Activated CD4-positive, alpha-beta T cell treated with anti-CD3 and anti-CD28 coated beads, Interleukin-10, Interleukin-2, amounts not matched to agents 100 ng/mL and 50 ng/mL, durations not matched to agents 16 hours and 8 hours (primary cell): ENCODE results near the gene OPCML.

Experiments
- DNase-seq: peaks from one replicate; pipeline ENCODE4 v3.0.0-alpha.2; 2020

OPCML gene

DNA sequence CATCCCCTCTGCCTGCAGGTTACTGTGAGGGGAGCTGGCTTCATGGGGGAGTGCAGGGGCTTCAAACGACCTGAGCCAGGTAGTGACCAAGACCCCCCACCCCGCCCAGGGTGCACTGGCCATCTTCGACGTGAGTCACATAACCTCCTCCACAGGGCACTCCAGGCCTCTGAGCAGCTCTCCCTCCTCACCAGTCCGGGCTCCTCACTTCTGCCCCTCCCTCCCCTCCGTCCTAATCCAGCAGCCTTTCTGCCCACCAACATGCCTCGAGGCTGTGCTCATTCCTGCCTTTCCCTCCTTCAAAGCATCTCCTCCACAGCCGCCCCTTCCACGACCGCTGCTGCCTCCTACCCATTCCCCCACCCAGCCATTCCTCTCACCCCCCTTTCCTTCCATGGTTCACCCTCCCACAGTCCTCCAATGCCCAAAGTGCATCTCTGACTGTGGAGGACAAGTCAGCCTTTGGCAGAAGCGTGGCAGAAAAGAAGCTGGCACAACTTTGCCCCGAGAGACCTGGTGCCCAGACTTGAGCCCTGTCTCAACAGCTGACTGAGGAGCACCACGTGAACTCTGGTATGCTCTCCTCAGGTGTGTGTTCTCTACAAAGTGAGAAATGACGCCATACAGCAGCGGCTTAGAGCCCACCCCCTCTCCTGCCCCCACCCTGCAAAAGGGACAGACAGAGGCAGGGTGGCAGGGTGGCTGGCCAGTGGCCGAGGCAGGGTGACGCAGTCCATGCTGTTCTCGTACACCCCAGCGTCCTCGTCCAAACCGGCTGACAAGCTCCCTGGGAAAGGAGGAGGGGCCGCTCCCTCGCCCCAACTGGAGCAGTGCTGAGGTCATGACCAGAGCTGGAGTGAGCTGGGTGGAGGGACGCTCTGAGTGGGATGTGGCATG, 30.4 kb downstream of the OPCML start:
- DNase-seq: no peak

DNA sequence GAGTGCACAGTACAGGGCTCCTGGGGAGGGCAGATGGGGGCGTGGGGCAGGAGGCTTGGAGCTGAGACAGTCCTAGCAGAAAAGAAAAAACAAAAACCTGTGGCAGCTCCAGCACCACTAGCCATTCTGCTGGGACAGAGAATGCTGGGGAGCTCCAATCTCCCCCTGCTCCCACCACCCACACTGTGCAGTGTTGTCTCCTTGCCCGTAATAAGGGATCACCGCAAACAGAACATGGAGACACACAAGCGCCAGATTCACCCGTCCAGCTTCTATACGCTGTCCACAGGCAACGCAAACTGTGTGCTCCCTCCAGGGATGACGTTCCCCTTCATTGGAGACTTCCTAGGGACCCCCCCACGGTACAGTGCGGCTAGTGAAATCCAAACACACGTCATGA, 31.4 kb downstream of the OPCML start:
- DNase-seq: no peak

DNA sequence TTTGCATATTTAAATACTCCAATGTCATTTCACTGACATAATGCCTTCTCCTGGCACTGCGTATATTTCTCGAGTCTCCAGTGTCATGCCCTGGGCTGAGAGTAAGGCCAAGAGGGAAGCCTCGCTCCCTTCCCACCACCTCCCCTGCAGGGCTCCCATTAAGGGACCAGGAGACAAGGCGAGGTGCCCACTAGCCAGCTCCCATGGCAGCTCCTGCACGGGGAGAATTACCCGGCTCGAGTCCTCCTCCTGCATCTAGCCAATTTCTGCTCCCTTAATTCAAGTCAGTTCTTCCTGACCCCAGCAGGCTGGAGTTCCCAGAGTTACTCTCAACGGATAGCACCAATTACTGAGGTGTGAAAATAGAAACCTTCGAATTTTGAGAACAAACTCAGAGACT, 31.9 kb downstream of the OPCML start:
- no peak for DNase-seq

DNA sequence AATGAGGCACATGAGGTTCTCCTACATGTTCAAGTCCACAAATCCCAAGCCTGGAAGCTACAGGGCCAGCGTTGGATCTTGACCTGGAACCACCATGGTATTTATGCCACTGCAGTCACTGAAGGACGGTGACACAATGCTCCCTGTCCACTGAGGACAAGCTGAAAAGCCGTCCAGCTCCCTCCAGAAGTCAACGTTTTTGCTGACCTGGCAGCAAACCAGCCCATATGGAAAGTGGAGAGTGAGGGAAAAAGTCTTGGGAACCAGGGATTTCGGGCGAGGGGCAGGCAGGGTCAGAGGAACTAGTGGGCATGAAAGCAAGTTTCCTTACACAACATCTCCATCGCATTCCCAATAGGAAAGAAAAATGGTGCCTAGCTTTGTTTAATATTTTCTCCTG, 33.3 kb downstream of the OPCML start:
- DNase-seq: no peak

DNA sequence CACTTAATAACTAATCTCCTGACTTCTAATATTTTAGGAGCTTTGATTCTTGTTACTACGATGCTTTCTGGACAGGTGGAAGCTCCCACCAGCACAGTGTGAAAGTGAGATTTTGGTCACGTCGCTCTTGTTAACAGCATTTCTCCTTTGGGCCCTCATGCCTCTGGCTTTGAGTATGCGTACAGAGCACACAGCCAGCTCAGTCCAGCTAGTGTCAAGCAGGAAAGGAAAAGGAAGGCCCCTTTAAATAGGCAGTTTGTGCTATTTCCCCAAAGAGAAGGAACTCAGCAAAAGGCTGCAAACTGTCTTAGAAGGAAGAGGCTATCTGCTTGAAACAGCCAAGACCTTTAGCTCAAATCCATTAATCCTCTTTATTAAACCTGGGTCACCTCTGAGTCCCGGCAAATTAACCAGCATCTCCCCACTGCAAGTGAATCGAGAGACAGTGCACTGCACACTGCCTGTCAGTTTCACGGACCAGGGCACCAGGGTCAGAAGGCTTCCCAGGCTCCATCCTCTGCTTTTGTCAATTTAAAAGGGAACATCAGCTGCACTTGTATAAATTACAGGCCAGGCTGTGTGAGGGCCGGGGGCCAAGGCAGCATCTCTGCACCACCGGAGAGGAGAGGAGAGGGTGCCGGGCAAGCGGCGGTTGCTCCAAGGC, 34.7 kb downstream of the OPCML start:
- DNase-seq: no peak

DNA sequence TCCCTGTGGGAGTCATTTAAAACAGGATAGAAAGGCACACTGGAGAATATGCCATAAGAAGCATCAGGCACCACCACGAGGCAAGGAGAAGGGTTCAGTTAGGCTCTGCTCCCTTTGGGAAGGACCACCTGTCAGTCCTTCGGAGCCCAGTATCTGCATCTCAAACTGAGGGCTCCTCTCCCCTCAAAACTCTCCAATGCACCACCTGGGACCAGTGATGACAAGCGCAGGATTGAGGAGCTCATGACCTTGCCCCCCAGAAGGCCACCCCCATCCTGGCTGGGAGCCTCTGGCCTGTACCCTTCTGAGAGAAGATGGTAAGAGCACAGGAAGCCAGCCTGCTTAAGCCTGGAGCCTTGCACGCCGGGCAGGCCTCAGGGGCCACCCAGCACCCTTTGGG, 39.4 kb downstream of the OPCML start:
- DNase-seq: no peak

DNA sequence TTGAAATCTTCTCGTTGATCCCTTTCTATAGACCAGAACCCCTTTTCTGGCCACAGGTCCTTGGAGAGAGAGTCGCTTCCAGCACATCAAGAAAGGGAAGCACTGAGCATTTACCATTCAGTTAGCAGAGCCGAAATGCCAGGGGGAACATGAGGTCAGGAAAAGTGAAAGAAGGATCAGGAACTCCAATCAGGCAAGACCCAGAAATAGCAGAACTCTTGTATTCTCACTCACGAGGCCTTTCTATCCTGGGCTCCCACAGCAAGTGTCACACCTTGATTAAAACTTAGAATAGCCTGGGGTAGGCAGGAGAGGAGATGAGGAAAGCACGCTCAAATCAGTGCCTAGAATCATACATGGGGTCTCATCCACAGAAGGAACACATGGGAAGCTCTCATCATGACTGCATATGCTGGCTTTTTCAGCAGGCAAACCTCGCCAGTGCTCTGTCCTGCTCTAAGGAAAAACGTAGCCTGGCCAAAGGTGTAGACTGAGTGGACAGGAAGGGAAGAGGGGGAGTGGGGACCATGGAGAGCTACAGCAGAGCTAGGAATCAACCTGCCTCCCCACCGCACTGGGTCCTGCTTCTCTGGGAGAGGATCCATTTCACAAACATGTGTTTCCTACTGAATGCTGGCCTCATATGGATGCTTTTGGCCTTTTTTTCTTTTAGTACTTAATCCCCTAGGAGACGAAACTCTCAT, 40.5 kb downstream of the OPCML start:
- no peak for DNase-seq

DNA sequence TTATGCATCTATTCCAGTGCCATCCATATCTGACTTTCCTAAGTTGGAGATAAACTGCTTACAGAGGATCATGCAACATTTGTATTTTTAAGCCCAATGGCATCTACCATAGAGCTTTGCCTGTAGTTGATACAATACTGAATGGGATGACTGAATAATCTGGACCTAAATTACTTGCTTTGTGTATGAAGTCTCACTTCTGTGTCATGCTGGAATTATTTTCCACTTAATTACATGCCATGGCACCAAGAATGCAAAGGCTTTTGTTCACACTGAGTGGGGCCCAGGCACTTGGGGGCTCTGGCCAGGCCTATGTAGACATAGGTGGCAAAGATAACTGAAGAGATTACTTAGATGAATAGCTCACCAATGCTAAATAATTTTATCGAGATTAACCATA, 51.6 kb downstream of the OPCML start:
- DNase-seq: no peak

DNA sequence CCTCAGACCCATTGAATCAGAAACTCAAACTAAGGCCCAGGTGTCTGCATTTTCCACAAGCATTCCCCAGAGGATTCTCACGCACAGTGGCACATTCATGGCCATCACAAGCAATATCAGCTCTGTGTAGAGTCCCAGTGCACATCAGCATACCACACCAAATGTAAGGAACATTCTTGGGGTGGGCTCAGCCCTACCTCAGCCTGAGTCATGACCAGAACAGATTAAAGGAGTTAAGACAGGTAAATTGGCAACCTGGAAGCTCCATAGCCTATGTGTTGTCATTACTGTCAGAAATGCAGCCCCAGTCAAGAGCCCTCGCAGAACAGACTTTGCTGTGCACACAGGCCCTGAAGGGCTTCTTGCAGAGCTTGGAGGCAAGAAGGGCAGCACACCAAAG, 53.1 kb downstream of the OPCML start:
- DNase-seq: no peak

DNA sequence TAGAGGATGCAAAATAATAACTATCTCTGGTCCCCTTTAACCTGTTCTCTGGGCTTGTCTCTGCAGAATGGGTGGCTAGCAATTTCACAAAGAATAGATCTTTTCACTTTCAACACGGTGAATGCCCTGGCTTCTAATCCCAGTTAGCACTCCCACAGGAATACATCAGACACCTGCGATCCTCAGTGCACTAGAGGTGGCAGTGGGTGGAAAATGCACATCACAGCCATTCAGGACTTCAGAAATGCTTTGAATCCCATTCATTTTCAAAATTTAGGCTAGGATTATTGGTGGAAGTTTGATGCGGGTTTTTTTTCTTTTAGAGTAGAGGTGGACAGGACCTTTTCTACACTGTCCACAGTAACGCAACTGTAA, 55.1 kb downstream of the OPCML start:
- no peak for DNase-seq

DNA sequence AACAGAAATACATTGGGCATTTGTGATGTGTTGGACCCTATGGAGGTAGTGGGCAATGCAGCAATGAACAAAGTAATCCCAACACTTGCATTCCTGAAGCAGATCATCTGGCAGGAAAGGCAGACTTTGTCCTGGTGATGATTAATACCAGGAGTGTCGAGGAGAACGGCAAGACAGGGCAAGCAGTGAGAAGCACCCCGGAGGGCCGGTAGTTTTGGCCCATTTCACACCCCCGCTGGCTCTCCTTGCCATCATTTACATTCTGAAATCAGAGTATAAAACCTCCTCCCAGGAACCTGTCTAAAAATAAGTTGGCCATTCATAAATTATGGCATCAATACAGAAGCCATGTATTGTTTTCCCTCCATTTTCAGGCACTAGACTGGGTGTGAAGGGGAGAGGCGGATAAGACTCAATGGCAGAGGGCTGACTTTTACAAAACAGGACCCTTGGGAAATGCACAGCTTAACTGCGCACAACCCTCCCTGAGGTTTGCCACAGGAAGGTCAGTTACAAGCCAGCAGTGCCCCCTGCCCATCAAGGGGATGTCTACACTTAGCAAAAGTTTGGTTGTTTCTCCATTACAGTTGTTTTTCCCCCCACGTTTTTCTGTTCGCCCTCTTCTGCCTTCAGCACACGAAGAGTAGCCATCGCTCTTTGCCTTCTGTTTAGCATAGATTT, 55.6 kb downstream of the OPCML start:
- DNase-seq: no peak

DNA sequence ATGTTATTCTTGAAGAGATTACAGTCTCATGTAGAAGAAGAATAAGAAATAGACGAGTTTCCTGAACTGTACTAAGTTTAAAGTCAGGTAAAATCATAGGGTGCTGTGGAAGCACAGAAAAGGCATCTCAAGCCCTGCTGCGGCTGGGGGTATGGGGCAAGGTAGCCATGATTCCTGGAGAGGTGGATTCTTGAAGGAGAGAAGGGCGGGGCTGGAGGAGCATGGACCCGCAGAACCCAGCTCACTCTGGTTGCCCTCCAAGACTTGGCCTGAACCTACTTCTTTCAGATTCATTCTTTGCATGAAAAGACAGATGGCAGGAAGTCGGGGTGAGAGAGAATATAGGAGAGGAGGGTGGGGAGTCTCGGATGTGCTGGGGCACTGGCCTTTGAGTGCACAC, 57.8 kb downstream of the OPCML start:
- DNase-seq: no peak

DNA sequence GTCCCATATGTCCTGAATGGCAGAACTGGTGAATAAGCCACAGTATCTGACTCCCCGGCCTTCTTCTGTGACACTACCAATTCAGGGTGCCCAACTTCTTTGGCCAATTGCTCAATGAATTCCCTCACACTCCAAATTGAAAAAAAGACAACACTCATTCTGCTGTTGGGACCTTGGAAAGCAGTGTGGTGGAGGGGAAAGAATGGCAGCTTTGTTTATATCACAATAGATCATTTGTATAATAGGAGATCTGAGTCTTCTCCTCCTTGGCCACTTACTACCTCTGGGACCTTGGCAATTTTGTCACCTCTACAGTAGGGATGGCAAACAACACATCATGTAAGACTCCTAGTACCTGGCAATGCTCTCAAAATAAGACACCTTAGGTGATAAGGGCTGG, 64.6 kb downstream of the OPCML start:
- no peak for DNase-seq

DNA sequence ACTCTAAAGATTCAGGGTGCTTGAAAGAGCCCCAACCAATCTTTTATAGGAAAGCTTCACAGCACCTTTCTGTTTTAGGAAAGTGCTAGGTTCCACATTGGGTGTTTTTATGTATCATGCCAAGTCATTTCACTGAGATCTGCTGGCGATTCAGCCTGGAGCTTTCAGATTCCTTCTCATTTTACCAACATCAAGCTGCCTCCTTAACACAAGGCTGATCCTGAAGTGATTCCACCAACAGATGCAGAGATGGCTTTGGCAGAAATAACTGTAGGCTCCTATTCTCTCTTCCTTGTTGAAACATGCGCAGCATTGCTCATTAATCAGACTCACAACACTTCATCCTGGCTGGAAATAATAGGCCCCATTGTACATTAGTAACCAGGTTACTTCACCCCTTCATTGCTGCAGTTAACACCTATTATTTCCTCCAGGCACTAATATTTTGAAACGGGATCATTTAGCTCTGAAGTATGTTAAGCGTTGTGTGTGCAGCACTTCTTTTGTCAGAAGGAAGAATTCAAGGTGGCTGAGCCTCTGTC, 89.0 kb downstream of the OPCML start:
- DNase-seq: no peak

DNA sequence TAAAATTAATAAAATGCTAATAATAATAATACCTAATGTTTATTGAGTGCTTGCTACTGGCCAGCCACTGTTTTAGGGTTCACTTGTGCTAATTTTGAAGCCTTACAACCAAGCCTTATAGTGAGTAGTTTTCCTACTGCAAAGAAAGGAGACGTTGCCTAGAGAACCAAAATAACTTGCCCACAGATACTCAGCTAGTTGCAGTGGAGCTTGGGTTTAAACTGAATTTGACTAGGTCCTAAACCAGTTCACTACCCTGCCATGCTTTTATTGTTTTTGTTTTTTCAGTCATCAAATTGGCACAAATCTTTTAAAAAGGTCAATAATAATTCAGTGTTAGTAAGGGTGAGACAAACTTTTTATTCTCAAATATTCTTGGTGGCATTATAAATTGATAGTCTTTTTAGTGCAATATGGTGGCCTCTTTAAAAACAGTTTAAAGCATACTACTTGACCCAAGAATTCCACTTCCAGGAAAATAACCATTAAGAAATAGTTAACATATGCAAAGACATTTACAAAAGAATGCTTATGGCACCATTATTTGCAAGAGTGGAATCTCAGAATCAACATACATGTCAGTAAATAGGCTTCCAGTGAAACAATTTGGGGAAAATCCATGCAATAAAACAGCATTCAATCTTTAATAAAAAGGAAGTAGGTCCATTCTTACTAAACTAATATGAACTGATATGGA, 90.2 kb downstream of the OPCML start:
- DNase-seq: no peak

DNA sequence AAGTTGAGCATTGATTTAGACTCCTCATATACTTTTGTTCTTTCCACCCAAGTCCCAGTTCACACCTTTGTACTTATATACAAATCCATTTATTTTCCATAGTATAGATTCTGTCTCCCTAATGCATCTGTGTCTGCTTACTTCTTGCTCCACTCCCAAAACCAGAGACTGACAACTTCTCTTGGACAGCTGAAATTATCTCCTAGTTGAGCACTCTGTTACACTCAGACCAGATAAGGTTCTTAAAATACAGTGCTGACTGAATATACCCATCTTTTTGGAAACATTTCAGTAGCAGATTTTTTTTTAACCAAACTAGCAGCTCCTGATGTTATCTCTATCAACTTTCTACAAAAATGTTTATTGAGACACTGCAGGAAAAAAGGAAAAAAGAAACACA, 106.3 kb downstream of the OPCML start:
- DNase-seq: no peak

DNA sequence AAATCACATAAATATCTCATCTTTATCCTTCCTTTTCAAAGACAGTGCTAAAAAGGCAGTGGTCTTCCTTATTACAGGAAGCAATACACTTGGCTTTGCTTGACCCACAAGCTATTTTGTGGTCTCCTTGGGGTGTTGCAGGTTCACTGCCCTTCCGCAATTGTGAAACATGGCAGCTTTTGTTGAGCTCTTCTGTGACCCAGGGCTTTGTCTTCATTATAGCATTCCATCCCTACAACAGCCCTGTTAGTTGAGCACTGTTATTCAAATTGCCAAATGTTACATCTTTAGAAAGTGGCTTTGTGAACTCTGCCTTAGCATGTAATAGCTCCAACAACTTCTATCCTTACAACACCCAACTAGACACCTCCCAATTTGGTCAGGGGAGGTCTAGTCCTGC, 107.1 kb downstream of the OPCML start:
- DNase-seq: no peak

DNA sequence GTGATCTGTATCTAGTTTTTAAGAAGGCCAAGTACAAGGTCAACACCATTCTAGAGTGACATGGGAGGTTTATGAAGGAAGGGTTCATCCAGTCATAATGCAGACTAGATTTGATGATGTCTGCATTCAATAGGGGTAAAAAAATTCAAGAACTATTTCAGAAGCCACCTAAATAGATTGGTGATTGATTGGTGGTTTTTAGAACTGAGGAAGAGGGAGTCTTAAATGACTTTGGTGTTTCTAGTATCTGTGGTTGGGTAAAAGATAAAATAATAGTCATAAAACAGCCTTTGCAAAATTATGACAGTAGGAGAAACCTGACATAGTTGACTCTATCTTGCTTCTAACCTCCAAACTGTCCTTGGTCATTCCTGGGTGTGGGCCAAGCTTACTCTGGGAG, 114.1 kb downstream of the OPCML start:
- no peak for DNase-seq

DNA sequence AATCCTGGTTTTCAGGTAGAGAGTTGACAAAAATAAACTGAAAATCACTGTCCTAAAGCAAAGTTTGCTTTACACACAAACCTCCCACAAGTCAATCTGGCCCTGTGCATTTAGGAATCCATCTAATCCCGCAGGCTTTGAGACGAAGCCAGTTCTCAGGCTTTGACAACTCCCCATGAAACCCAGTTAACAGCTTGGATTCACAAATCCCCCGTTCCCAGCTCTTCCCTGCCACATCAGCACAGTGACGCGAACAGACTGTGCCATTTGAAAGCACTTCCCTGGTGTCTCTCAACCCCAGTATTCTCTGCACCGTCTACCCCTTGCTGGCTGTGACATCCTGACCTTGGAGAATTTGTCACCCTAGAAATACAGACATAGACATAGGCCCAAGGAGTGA, 117.8 kb downstream of the OPCML start:
- no peak for DNase-seq

DNA sequence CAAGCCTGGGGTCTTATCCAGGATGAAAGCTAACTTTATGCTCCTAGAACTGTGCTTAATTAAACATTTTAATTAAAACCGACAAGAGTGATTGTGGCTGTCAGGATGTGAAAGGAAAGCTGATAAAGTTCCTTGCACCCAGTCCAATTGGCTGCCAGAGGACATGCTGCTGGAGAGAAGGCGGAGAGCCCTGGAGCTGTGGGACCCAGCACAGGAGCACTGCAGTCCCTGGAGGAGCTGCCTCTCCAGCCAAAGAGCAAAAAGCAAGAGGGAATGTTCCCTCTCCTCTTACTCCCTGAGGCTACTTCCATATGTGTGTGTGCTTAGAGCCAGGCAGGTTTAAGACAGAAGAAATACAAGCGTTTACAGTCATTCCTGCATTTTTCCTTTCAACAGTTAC, 118.6 kb downstream of the OPCML start:
- no peak for DNase-seq

DNA sequence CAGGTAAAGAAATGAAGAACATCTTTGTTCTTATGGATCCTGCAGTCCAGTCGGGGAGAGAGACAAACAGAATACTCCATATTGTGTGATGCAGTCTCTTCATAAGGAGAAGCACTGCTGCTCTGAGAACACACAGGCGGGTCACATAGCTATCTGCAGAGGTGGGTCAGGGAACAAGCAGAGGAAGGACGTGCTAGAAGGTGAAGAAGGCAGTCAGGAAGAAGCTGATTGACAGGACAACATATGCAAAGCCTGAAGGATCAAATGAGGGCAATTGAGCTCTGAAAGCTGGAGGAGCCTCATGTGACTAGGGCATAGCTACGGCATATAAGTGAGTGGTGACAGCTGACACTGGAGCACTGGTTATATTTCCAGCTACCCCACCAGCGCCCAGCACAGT, 122.5 kb downstream of the OPCML start:
- DNase-seq: no peak

DNA sequence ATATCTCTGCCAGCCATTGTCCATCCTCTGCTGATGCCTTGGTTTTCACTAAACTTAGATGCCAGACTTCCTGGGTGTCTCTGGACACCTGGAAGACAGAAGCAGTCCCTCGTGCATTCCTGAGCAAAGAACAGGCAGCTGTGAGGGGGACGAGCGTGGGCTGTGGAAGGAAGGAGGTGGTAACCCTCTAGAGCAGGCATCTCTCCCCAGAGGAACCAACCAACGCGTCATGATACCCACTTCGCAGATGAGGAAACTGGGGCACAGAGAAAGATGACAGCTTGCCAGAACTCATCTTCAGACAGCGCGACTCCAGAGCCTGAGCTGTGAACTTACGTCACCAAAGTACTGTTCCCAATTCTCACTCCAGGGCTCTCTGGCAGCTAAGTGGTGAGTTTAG, 123.4 kb downstream of the OPCML start:
- DNase-seq: no peak

DNA sequence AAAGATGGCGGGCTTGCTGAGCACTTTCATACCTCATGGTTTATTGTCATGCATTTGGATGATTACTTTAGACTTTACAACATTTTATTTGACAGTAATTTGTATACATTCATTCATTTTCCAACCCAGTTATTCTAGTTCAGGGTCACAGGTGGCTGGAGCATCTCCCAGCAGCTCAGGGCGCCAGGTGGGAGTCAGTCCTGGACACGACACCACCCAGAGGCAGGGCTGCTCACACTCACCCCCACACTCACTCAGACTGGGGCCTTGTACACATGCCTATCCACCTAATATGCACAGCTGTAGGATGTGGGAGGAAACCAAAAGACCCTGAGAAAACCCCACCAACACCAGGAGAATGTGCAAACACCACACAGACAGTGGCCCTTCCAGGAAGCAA, 123.9 kb downstream of the OPCML start:
- no peak for DNase-seq
